ENCODE data around the gene PRDM2.
"Not testable (repeated sequence)": the region's sequence is repeated elsewhere in the genome, so short reads cannot be mapped to it uniquely, and the experiment has no call there.

Gene PRDM2, protein sequence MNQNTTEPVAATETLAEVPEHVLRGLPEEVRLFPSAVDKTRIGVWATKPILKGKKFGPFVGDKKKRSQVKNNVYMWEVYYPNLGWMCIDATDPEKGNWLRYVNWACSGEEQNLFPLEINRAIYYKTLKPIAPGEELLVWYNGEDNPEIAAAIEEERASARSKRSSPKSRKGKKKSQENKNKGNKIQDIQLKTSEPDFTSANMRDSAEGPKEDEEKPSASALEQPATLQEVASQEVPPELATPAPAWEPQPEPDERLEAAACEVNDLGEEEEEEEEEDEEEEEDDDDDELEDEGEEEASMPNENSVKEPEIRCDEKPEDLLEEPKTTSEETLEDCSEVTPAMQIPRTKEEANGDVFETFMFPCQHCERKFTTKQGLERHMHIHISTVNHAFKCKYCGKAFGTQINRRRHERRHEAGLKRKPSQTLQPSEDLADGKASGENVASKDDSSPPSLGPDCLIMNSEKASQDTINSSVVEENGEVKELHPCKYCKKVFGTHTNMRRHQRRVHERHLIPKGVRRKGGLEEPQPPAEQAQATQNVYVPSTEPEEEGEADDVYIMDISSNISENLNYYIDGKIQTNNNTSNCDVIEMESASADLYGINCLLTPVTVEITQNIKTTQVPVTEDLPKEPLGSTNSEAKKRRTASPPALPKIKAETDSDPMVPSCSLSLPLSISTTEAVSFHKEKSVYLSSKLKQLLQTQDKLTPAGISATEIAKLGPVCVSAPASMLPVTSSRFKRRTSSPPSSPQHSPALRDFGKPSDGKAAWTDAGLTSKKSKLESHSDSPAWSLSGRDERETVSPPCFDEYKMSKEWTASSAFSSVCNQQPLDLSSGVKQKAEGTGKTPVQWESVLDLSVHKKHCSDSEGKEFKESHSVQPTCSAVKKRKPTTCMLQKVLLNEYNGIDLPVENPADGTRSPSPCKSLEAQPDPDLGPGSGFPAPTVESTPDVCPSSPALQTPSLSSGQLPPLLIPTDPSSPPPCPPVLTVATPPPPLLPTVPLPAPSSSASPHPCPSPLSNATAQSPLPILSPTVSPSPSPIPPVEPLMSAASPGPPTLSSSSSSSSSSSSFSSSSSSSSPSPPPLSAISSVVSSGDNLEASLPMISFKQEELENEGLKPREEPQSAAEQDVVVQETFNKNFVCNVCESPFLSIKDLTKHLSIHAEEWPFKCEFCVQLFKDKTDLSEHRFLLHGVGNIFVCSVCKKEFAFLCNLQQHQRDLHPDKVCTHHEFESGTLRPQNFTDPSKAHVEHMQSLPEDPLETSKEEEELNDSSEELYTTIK (N-terminal part only)

DNA sequence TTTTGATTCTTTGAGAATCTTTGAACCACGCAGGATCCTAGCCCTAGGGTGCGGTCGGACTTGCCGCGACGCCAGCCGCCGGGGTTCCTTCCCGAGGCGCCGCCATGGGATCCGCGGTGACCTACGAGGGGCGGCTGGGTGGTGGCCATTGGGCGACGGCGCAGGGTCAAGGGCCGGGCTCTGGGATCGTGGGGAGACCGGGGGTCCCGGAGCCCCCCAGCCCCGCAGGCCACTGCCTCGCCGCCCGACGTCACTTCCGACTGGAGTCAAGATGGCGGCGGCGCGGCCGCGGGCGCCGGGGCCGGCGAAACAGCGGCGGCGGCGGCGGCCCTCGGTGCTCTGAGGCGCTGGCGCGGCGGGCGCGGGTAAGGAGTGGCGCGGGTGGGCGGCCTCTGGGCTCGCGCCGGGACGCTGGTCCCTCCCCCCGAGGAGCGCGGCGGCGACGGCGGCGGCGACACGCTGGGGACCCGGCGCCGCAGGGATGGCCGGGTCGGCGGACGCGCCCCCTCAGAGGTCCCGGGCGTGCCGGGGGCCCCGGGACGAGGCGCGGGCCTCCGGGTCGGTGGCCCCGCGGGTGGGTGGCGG, at the start of gene PRDM2:
Gene PRDM2 (plus strand): TSS at position 253 of the 585 bp plus-strand sequence. CDS start 15,418 bp downstream, outside the sequence.
- peak; percentile 34 to 37 for DNase-seq (ENCODE audit: extremely low read depth in 1 of 2, low read depth in 1 of 2)

DNA sequence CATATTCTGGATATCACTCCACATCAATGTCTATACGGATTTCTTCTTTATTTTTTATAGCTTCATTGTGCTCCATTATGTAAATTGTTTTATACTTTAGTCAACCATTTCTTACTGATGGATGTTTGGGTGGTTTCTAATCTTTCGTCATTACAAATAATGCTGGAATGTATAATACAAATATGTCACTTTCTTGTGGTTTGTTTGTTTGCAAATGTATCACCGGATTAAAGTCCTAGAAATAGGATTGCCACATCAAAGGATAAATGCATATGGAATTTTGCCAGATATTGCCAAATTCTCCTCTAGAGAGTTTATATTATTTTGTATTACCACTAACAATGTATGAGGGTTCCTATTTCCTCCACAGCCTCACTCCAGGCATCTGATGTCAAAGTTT, 48.7 kb upstream of the PRDM2 start:
- no peak for DNase-seq (ENCODE audit: extremely low read depth in 1 of 2, low read depth in 1 of 2)

DNA sequence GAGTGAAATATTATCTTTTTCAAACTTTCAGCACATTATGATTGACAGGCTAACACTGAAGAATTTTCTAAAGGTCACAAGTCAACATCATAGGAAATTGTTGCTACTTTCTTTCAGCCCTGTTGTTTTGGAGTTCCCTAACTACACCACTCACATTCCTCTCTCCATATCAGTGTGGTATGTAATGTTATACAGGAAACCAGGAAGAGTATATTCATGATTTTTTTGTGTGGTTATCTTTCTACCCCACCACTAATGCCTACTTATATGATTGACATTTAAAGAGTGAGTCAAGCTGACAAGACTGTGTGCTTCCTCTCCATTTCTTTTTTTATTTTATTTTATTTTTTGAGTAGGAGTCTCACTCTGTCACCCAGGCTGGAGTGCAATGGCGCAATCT, 47.8 kb upstream of the PRDM2 start:
- no peak for DNase-seq (ENCODE audit: extremely low read depth in 1 of 2, low read depth in 1 of 2)

DNA sequence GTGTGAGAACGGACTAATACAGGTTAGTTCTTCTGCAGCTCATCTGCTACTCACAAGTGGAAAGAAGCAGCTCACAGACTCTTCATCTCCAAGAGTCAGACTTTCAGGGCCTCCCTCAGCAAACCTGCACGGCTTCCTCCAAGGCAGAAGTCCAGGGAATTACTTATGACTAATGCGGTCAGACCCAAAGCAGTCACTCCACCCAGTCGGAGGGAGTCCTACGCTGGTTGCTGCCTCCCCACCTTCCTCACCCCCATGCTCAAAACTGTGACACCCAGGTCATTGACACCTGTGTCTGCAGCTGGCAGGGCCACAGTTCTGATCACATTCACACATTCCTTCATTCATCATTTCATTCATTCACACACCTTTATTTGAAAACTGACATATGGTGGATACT, 38.4 kb upstream of the PRDM2 start:
- no peak for DNase-seq (ENCODE audit: extremely low read depth in 1 of 2, low read depth in 1 of 2)

DNA sequence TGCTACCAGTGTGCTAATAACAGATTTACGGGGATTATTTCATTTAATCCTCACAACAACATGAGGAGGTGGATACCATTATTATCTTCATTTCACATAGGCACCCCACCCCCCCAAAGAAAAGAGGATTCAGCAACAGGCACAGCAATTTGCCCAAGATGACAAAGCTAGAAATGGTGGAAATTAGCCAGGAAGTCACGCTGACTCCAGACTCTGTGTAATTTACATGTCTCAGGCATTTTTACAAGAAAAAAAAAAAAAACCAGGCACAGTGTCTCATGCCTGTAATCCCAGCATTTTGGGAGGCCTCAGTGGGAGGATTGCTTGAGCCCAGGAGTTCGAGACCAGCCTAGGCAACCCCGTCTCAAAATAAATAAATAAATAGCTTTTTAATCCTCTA, 37.5 kb upstream of the PRDM2 start:
- no peak for DNase-seq (ENCODE audit: extremely low read depth in 1 of 2, low read depth in 1 of 2)

DNA sequence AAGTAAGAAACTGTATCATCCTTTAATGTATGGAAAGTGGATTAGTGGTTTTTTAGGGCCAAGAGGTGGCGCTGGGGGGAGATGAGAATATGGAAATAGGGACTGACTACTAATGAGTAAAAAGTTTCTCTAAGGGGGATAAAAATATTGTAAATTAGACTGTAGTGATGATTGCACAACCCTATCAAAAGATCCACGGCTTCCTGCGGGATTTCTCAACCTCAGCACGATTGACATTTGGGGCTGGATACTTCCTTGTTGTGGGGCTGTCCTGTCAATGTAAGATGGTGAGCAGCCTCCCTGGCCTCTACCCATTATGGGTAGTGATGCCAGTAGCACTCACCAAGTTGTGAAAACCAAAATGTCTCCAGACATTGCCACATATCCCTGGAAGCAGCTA, 36.0 kb upstream of the PRDM2 start:
- no peak for DNase-seq (ENCODE audit: extremely low read depth in 1 of 2, low read depth in 1 of 2)

- no peak for DNase-seq (ENCODE audit: extremely low read depth in 1 of 2, low read depth in 1 of 2)
These were observed 35.5 kb upstream of the PRDM2 start for GRCh38 chr1:13664451-13664850.

DNA sequence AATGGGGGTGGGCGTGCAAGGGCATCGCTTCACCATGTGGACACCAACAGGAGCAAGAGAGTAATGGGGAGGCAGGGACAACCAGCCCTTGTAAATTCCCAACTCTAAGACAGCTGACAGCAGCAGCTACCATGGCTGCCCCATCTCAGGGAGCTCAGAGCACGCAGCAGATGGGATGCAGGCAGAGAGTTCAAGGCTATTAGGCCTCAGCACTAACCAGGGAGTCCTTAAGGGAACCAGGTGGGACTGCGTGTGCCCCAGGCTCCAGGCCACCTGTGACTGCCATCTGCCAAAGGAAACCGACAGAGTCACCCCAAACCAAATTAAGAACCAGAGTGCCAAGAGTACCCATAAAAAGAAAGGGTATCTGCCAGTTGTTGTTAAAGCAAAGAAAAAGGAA, 33.7 kb upstream of the PRDM2 start:
- DNase-seq (ENCODE audit: extremely low read depth in 1 of 2, low read depth in 1 of 2) = no peak

GRCh38 chr1:13667691-13668090, 32.3 kb upstream of the PRDM2 start:
- no peak for DNase-seq (ENCODE audit: extremely low read depth in 1 of 2, low read depth in 1 of 2)

- no peak for DNase-seq (ENCODE audit: extremely low read depth in 1 of 2, low read depth in 1 of 2)
These were observed 25.6 kb upstream of the PRDM2 start for GRCh38 chr1:13674377-13674776.

- DNase-seq (ENCODE audit: extremely low read depth in 1 of 2, low read depth in 1 of 2) = no peak
These were observed 24.8 kb upstream of the PRDM2 start for GRCh38 chr1:13675151-13675651.

- no peak for DNase-seq (ENCODE audit: extremely low read depth in 1 of 2, low read depth in 1 of 2)
These were observed 22.1 kb upstream of the PRDM2 start for GRCh38 chr1:13677896-13678295.

GRCh38 chr1:13679651-13680050, 20.3 kb upstream of the PRDM2 start:
- no peak for DNase-seq (ENCODE audit: extremely low read depth in 1 of 2, low read depth in 1 of 2)

DNA sequence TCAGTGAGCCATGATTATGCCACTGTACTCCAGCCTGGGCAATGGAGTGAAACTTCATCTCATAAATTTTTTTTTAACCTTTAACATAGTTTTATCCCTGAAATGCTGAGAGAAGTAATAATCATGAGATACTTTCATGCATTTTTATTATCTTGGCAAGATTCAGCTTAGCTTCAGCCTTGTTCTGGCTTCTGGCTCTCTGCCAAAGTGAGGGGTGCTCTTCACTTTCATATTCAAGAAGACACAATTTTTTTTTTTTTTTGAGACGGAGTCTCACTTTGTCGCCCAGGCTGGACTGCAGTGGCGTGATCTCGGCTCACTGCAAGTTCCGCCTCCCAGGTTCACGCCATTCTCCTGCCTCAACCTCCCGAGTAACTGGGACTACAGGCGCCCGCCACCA, 19.4 kb upstream of the PRDM2 start:
- not testable (repeated sequence) for DNase-seq (ENCODE audit: extremely low read depth in 1 of 2, low read depth in 1 of 2)

- DNase-seq (ENCODE audit: extremely low read depth in 1 of 2, low read depth in 1 of 2) = no peak
These were observed 18.1 kb upstream of the PRDM2 start for GRCh38 chr1:13681921-13682320.

GRCh38 chr1:13682444-13682843, 17.5 kb upstream of the PRDM2 start:
- DNase-seq (ENCODE audit: extremely low read depth in 1 of 2, low read depth in 1 of 2) = no peak

DNA sequence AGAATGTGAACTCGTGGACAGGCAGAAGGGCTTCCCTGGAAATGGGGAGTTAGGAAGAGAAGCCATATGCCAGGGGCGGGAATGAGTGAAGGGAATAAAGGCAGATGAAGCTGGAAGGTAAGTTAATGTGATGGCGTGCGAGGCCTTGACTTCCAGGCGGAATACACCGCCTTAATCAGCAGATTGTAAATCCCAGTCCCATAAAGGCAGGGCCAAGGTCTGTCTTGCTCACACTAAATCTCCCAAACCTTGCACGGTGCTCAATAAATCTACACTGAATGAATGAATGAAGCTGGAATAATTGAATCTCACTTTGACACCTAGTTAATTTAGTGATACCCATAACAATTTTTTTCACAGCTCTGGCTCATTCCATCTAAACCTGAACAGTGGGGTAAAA, 16.8 kb upstream of the PRDM2 start:
- DNase-seq (ENCODE audit: extremely low read depth in 1 of 2, low read depth in 1 of 2) = no peak

- no peak for DNase-seq (ENCODE audit: extremely low read depth in 1 of 2, low read depth in 1 of 2)
These were observed 12.8 kb upstream of the PRDM2 start for GRCh38 chr1:13687151-13687715.

GRCh38 chr1:13693094-13693493, 6.9 kb upstream of the PRDM2 start:
- DNase-seq (ENCODE audit: extremely low read depth in 1 of 2, low read depth in 1 of 2) = not testable (repeated sequence)
